Lung (tissue), 12 donors: ENCODE data around the gene PARP3. TPM values are rescaled to one million over a fixed set of nuclear protein-coding genes. Genes with fewer than 3 reads are reported as not detected.

ENCODE experiments used
- ATAC-seq: fragments of 200-7000 bp; cut with Tn5 transposase; one replicate; pipeline ENCODE4 v1.9.1; 2020; ENCODE audit warnings: moderate number of reproducible peaks; ENCODE audit not compliant: insufficient read depth, low FRiP score
- DNase-seq, 3 donors: peaks; one replicate each; pipeline ENCODE4 v3.0.0-alpha.2; 2013 to 2017
- H3K27ac ChIP-seq, 2 donors: one replicate each; pipeline ENCODE4 v1.5.1; 2013; ENCODE audit warnings: mild to moderate bottlenecking in 2 of 2, moderate library complexity in 2 of 2, control low read depth in 1 of 2, inconsistent platforms in 1 of 2, low read depth in 1 of 2, low read length in 1 of 2
- H3K27me3 ChIP-seq, 3 donors: one replicate each; pipeline ENCODE4 v1.5.1; 2013; ENCODE audit warnings: low read length in 2 of 3; ENCODE audit not compliant: control insufficient read depth in 3 of 3, insufficient read depth in 3 of 3
- H3K36me3 ChIP-seq, 4 donors: one replicate each; pipeline ENCODE4 v1.5.1; 2013; ENCODE audit warnings: low read length in 4 of 4, mild to moderate bottlenecking in 1 of 4, moderate library complexity in 1 of 4; ENCODE audit not compliant: control insufficient read depth in 4 of 4, insufficient read depth in 4 of 4
- H3K4me1 ChIP-seq, 5 donors: one replicate each; pipeline ENCODE4 v1.5.1; 2013; ENCODE audit warnings: low read length in 5 of 5, mild to moderate bottlenecking in 2 of 5, moderate library complexity in 1 of 5; ENCODE audit not compliant: control insufficient read depth in 5 of 5, insufficient read depth in 5 of 5
- H3K4me3 ChIP-seq: one replicate; pipeline ENCODE4 v1.5.1; 2013; ENCODE audit warnings: mild to moderate bottlenecking, control low read depth, moderate library complexity
- H3K9ac ChIP-seq, 2 donors: one replicate each; pipeline ENCODE4 v1.5.1; 2013; ENCODE audit warnings: low read length in 2 of 2, control low read depth in 1 of 2; ENCODE audit not compliant: insufficient read depth in 1 of 2
- H3K9me3 ChIP-seq, 4 donors: one replicate each; pipeline ENCODE4 v1.5.1; 2013; ENCODE audit warnings: low read length in 3 of 4, mild to moderate bottlenecking in 1 of 4, moderate library complexity in 1 of 4; ENCODE audit not compliant: control insufficient read depth in 4 of 4, insufficient read depth in 3 of 4
- WGBS, 2 donors: extraction: QIAGEN DNeasy Blood & Tissue Kit; methylation state at CpG; one replicate each; pipeline ENCODE4 v1.1.7; 2013; 5-methylcytosine and 5-hydroxymethylcytosine counted together
- polyA plus RNA-seq, 2 donors: library from polyadenylated mRNA; stranded (reverse); fragments of 200-250 nt; gene quantifications; one replicate each; pipeline ENCODE4 v1.2.1, GENCODE V29; 2013
- total RNA-seq, 2 donors: library from RNA; depleted of rRNA in 1 of 2; stranded (reverse); fragments of >200 nt in 1 of 2; gene quantifications; one replicate each; pipeline ENCODE4 v1.2.1, GENCODE V29; 2014 to 2021
- TF ChIP-seq, protein P1 (sequence below): IDR thresholded peaks from 2 replicates; pipeline ENCODE4 v1.5.1; 2012; ENCODE audit warnings: mild to moderate bottlenecking; ENCODE audit errors: control extremely low read depth, extremely low read depth
- donor health status: control.
- donor health status: control.
- donor health status: Bipolar disorder and iron deficiency.
- donor health status: healthy.
- donor health status: DM: yes; HTN: yes; CAD: no.

PARP3 gene
- total and polyA plus RNA-seq, 4 donors, result 15.3 to 36.7 (median 21.0) TPM

- no peaks in the 10 kb centered on the region for H3K27me3 ChIP-seq
- no peak overlapping the region for H3K9ac ChIP-seq
- no peak overlapping the region for H3K27ac ChIP-seq
- peaks cover 0 to 2% (median 0%) of the 10 kb centered on the region in 4 donors for H3K36me3 ChIP-seq
- ATAC-seq (no peak), DNase-seq (no peak)
- peaks cover 3 to 18% (median 12%) of the 10 kb centered on the region in 5 donors for H3K4me1 ChIP-seq
- WGBS, 2 donors, result 88 to 93% methylated on average over 11 of the region's 11 CpGs
- H3K9me3 ChIP-seq, result peaks cover 0 to 2% (median 0%) of the 10 kb centered on the region in 4 donors
- no peak overlapping the region for H3K4me3 ChIP-seq
- TF ChIP-seq, protein P1, sequence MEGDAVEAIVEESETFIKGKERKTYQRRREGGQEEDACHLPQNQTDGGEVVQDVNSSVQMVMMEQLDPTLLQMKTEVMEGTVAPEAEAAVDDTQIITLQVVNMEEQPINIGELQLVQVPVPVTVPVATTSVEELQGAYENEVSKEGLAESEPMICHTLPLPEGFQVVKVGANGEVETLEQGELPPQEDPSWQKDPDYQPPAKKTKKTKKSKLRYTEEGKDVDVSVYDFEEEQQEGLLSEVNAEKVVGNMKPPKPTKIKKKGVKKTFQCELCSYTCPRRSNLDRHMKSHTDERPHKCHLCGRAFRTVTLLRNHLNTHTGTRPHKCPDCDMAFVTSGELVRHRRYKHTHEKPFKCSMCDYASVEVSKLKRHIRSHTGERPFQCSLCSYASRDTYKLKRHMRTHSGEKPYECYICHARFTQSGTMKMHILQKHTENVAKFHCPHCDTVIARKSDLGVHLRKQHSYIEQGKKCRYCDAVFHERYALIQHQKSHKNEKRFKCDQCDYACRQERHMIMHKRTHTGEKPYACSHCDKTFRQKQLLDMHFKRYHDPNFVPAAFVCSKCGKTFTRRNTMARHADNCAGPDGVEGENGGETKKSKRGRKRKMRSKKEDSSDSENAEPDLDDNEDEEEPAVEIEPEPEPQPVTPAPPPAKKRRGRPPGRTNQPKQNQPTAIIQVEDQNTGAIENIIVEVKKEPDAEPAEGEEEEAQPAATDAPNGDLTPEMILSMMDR, result no peak
These were observed 2.4 kb downstream of the PARP3 start for GRCh38 chr3:51944451-51945021.

DNA sequence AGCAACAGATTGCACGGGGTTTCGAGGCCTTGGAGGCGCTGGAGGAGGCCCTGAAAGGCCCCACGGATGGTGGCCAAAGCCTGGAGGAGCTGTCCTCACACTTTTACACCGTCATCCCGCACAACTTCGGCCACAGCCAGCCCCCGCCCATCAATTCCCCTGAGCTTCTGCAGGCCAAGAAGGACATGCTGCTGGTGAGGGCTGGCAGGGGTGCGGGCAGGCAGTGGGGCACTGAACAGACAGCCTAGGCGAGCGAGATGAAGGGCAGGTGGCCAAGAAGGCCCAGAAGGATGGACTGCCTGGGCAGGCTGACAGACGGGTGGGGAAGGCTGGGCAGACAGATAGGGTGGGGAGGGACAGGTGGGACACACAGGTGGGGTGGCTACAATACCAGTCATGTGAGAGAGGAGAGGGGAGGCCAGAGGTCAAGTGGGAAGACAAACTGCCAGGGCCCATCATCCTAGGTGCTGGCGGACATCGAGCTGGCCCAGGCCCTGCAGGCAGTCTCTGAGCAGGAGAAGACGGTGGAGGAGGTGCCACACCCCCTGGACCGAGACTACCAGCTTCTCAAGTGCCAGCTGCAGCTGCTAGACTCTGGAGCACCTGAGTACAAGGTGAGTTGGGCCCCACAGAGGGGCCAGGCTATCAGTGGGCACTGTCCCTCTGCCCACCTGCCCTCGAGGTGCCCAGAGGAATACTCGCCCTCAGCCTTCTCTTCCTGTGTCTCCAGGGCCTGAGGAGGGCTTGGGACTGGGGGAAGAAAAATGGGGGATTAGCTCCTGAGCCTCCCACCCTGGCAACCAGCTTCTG lies 3.1 kb downstream of the PARP3 start:
- Histone ChIP-seq H3K27me3 (no peaks in the 10 kb centered on the region), H3K4me3 (no peak overlapping the region), H3K36me3 (peaks cover 0 to 2% (median 0%) of the 10 kb centered on the region in 4 donors), H3K9ac (no peak overlapping the region), H3K27ac (no peak overlapping the region), H3K4me1 (peaks cover 3 to 18% (median 12%) of the 10 kb centered on the region in 5 donors), H3K9me3 (peaks cover 0 to 2% (median 0%) of the 10 kb centered on the region in 4 donors)
- no peak for ATAC-seq
- DNase-seq, result no peak
- WGBS, 2 donors, result 89 to 95% methylated on average over 18 of the region's 18 CpGs
- TF ChIP-seq, protein P1, result no peak

DNA sequence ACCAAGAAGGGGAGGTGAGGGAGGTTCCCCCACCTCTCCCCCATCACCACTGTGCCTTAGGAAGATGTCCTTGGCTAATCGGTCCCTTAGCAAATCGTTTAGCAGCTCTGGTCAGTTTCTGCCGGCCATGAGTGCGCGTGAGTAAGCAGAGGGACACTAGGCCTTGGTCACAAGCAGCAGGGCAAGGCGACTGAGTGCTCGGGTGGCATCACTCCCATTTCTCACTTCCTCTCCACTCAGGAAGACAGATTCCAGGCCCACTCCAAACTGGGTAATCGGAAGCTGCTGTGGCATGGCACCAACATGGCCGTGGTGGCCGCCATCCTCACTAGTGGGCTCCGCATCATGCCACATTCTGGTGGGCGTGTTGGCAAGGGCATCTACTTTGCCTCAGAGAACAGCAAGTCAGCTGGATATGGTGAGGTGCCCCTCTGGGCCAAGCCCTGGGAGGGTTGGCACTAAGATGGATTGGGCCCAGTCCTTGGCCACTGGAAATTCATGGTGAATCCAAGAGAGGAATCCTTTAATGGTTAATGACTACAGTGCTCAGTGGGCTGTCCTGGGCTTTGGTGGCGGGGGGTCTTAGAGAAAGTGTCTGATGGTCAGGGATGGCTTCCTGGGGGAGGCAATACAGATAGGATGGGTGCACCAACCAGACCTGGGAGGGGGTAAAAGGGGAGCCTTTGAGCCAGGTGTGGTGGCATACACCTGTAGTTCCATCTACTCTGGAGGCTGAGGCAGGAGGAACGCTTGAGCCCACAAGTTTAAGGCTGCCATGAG lies 4.0 kb downstream of the PARP3 start:
- Histone ChIP-seq H3K27me3 (no peaks in the 10 kb centered on the region), H3K4me1 (peaks cover 0 to 13% (median 8%) of the 10 kb centered on the region in 5 donors), H3K9me3 (peaks cover 0 to 2% (median 0%) of the 10 kb centered on the region in 4 donors), H3K4me3 (no peak overlapping the region), H3K27ac (no peak overlapping the region), H3K36me3 (peaks cover 0 to 2% (median 0%) of the 10 kb centered on the region in 4 donors), H3K9ac (no peak overlapping the region)
- WGBS, 2 donors, result 93 to 95% methylated on average over 14 of the region's 14 CpGs
- TF ChIP-seq, protein P1, result no peak
- ATAC-seq, result no peak
- DNase-seq, result no peak
